ENCODE results near the gene KIF7. TPM values are rescaled to one million over a fixed set of nuclear protein-coding genes. Genes with fewer than 3 reads are reported as not detected.

The KIF7 gene
- total RNA-seq, 1 donor = 0.21 TPM

Other genes starting within 250 kb of the KIF7 start
- not detected for gene RHCG, start 158.9 kb downstream of the KIF7 start, total RNA-seq
- gene TICRR, start 80.0 kb downstream of the KIF7 start, total RNA-seq = 0.10 TPM
- gene PLIN1, start 23.9 kb upstream of the KIF7 start, total RNA-seq = under 0.01 TPM
- 0.42 TPM for gene PEX11A, start 35.3 kb upstream of the KIF7 start, total RNA-seq
- gene WDR93, start 35.3 kb upstream of the KIF7 start, total RNA-seq = not detected
- gene MESP1, start 95.8 kb upstream of the KIF7 start, total RNA-seq = not detected
- not detected for gene MESP2, start 120.9 kb upstream of the KIF7 start, total RNA-seq
- gene ANPEP, start 159.4 kb upstream of the KIF7 start, total RNA-seq = 98.8 TPM
- 38.9 TPM for gene AP3S2, start 238.5 kb upstream of the KIF7 start, total RNA-seq